CD4-positive, CD25-positive, alpha-beta regulatory T cell (primary cell): ENCODE measurements around the gene OR10J5. TPM values are rescaled to one million over a fixed set of nuclear protein-coding genes. Genes with fewer than 3 reads are reported as not detected.
"Not testable (repeated sequence)": the region's sequence is repeated elsewhere in the genome, so short reads cannot be mapped to it uniquely, and the experiment has no call there.

ENCODE experiments used
- ATAC-seq, 2 donors: fragments of 150-1000 bp; cut with Tn5 transposase; one replicate each; pipeline ENCODE4 v1.10.0; 2021; ENCODE audit warnings: low read depth in 2 of 2, moderate number of reproducible peaks in 2 of 2, moderate library complexity in 1 of 2
- DNase-seq, 3 donors: peaks; one replicate each; pipeline versions ENCODE4 v3.0.0 to v3.0.0-alpha.2; 2012 to 2022; ENCODE audit warnings: mixed read lengths in 1 of 3
- H3K27ac ChIP-seq: one replicate; pipeline ENCODE4 v1.7.0; 2013; ENCODE audit warnings: mild to moderate bottlenecking, low read length; ENCODE audit not compliant: insufficient read depth, poor library complexity, severe bottlenecking
- H3K27me3 ChIP-seq: one replicate; pipeline ENCODE4 v1.7.0; 2013; ENCODE audit warnings: low read length; ENCODE audit not compliant: control insufficient read depth, insufficient read depth
- H3K36me3 ChIP-seq: one replicate; pipeline ENCODE4 v1.7.0; 2013; ENCODE audit warnings: mild to moderate bottlenecking, low read length, moderate library complexity; ENCODE audit not compliant: control insufficient read depth, insufficient read depth
- H3K4me1 ChIP-seq: 2 replicates; pipeline ENCODE4 v1.7.0; 2013; ENCODE audit warnings: mild to moderate bottlenecking, low read length; ENCODE audit not compliant: insufficient read depth, control insufficient read depth, poor library complexity, severe bottlenecking
- H3K4me3 ChIP-seq: one replicate; pipeline ENCODE4 v1.7.0; 2013; ENCODE audit warnings: low read depth, mild to moderate bottlenecking, low read length, moderate library complexity
- H3K9me3 ChIP-seq, 2 experiments: 1 replicate in 1 of 2; 2 replicates in 1 of 2; pipeline ENCODE4 v1.7.0; 2013; ENCODE audit warnings: low read length in 2 of 2, mild to moderate bottlenecking in 1 of 2, moderate library complexity in 1 of 2; ENCODE audit not compliant: control insufficient read depth in 2 of 2
- H3K27ac Mint-ChIP-seq, 3 donors: one replicate each; pipeline ENCODE4 v1.8.0; 2020 to 2022; ENCODE audit warnings: mild to moderate bottlenecking in 3 of 3, mixed read lengths in 3 of 3, moderate library complexity in 2 of 3
- H3K27me3 Mint-ChIP-seq: one replicate; pipeline ENCODE4 v1.8.0; 2022; ENCODE audit warnings: mild to moderate bottlenecking, mixed read lengths
- H3K36me3 Mint-ChIP-seq: one replicate; pipeline ENCODE4 v1.8.0; 2020; ENCODE audit warnings: mixed read lengths
- H3K4me1 Mint-ChIP-seq, 4 donors: one replicate each; pipeline ENCODE4 v1.8.0; 2020 to 2022; ENCODE audit warnings: mixed read lengths in 4 of 4, mild to moderate bottlenecking in 1 of 4
- H3K4me3 Mint-ChIP-seq, 4 donors: one replicate each; pipeline ENCODE4 v1.8.0; 2020 to 2022; ENCODE audit warnings: mild to moderate bottlenecking in 4 of 4, mixed read lengths in 4 of 4, moderate library complexity in 3 of 4
- H3K9me3 Mint-ChIP-seq, 7 donors: one replicate each; pipeline ENCODE4 v1.8.0; 2020 to 2022; ENCODE audit warnings: mixed read lengths in 7 of 7, mild to moderate bottlenecking in 3 of 7, moderate library complexity in 2 of 7
- polyA plus RNA-seq, 4 donors: library from polyadenylated mRNA; unstranded; fragments of 300-500 nt; fragmentation: Illumina TruSeq; gene quantifications; one replicate each; pipeline ENCODE4 v1.2.3, GENCODE V29; 2021
- total RNA-seq: library from RNA; stranded (reverse); gene quantifications from one replicate; pipeline ENCODE4 v1.2.3, GENCODE V29; 2022

The OR10J5 gene
- total and polyA plus RNA-seq, 5 donors from 2014 or later, result not detected

DNA sequence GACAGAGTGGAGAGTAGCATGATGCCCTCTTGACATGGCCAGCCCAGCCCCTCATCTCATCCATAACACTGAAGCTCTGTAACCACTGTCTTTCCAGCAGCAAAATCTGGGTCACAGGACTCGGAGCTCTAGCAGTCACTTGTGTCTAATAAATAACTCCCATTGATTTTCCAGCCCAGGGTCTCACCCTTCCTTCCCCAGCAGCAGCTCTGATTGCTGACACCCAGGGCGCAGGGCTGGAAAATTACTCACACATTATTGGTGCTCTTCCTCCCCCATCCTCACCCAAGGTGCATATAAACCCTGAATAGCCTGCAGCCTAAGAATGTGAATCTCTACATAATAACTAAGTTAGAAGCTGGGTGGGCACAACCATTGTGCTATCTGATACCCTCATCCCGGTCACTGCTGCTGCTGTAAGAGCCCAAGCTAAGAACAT lies 21.1 kb upstream of the OR10J5 start:
- H3K27ac Mint-ChIP-seq, result no peak overlapping the region
- H3K4me1 Mint-ChIP-seq, result no peaks in the 10 kb centered on the region
- Histone ChIP-seq H3K9me3 (no peaks in the 10 kb centered on the region), H3K4me3 (no peak overlapping the region), H3K27me3 (peaks cover 3% of the 10 kb centered on the region), H3K36me3 (no peaks in the 10 kb centered on the region), H3K27ac (no peak overlapping the region), H3K4me1 (no peaks in the 10 kb centered on the region)
- H3K9me3 Mint-ChIP-seq, result peaks cover 0 to 5% (median 0%) of the 10 kb centered on the region in 7 donors
- H3K36me3 Mint-ChIP-seq, result no peaks in the 10 kb centered on the region
- no peak for DNase-seq
- H3K4me3 Mint-ChIP-seq, result no peak overlapping the region
- H3K27me3 Mint-ChIP-seq, result no peaks in the 10 kb centered on the region
- no peak for ATAC-seq

DNA sequence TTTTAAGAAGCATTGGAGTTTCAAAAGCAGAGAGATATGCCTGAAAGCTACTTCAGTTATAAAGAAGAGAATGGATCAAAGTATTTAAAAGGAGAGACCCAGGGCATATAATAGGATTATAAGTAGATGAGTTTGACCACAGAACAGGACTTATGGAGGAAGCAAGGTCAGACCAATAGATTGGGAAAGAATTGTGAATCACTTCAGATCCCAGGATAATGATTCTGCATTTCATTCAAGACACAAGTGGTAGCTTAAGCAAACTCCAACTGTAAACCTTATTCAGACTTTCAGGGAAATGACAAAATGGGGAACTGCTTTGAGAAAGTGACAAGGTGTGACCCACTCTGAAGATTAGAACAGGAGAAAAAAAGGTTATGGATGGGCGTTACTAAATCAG lies 18.9 kb upstream of the OR10J5 start:
- Mint-ChIP-seq H3K36me3 (no peaks in the 10 kb centered on the region), H3K9me3 (peaks cover 0 to 5% (median 0%) of the 10 kb centered on the region in 7 donors), H3K27ac (no peak overlapping the region), H3K27me3 (no peaks in the 10 kb centered on the region), H3K4me3 (no peak overlapping the region), H3K4me1 (no peaks in the 10 kb centered on the region)
- no peak for ATAC-seq
- Histone ChIP-seq H3K27ac (no peak overlapping the region), H3K9me3 (no peaks in the 10 kb centered on the region), H3K27me3 (no peaks in the 10 kb centered on the region), H3K4me3 (no peak overlapping the region), H3K36me3 (no peaks in the 10 kb centered on the region), H3K4me1 (no peaks in the 10 kb centered on the region)
- no peak for DNase-seq

GRCh38 chr1:159554261-159554660 lies 18.5 kb upstream of the OR10J5 start:
- Histone ChIP-seq H3K27ac (no peak overlapping the region), H3K9me3 (no peaks in the 10 kb centered on the region), H3K36me3 (no peaks in the 10 kb centered on the region), H3K27me3 (no peaks in the 10 kb centered on the region), H3K4me1 (no peaks in the 10 kb centered on the region), H3K4me3 (no peak overlapping the region)
- H3K36me3 Mint-ChIP-seq, result no peaks in the 10 kb centered on the region
- ATAC-seq, result no peak
- H3K27ac Mint-ChIP-seq, result no peak overlapping the region
- peaks cover 0 to 5% (median 0%) of the 10 kb centered on the region in 7 donors for H3K9me3 Mint-ChIP-seq
- H3K27me3 Mint-ChIP-seq, result no peaks in the 10 kb centered on the region
- no peaks in the 10 kb centered on the region for H3K4me1 Mint-ChIP-seq
- DNase-seq, result no peak
- no peak overlapping the region for H3K4me3 Mint-ChIP-seq

DNA sequence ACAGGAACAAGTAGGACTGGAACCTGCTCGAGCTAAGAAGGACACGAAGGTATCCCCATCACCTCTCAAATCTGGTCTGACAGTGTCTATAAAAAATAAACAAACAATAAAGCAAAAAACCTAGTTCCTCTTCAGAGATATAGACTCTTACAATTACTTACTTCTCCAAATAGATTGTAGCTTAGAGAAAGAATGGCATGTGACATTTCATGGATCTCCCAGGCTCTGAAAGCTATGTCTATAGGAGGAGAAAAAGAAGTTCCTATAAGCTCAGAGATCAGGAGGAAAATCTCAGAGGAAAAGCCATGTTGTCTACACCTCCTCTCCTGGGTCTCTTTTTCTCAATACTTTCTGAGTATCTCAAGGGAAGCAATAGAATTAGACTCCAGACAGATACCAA lies 12.3 kb upstream of the OR10J5 start:
- H3K4me1 ChIP-seq, result no peaks in the 10 kb centered on the region
- H3K4me3 ChIP-seq, result no peak overlapping the region
- H3K27ac Mint-ChIP-seq, result no peak overlapping the region
- peaks cover 0 to 4% (median 0%) of the 10 kb centered on the region in 7 donors for H3K9me3 Mint-ChIP-seq
- H3K9me3 ChIP-seq, result no peaks in the 10 kb centered on the region
- ATAC-seq (no peak), DNase-seq (no peak)
- no peaks in the 10 kb centered on the region for H3K27me3 ChIP-seq
- H3K4me1 Mint-ChIP-seq, result no peaks in the 10 kb centered on the region
- H3K36me3 Mint-ChIP-seq, result no peaks in the 10 kb centered on the region
- H3K27ac ChIP-seq, result no peak overlapping the region
- no peaks in the 10 kb centered on the region for H3K36me3 ChIP-seq
- peaks cover 8% of the 10 kb centered on the region for H3K27me3 Mint-ChIP-seq
- H3K4me3 Mint-ChIP-seq, result no peak overlapping the region

DNA sequence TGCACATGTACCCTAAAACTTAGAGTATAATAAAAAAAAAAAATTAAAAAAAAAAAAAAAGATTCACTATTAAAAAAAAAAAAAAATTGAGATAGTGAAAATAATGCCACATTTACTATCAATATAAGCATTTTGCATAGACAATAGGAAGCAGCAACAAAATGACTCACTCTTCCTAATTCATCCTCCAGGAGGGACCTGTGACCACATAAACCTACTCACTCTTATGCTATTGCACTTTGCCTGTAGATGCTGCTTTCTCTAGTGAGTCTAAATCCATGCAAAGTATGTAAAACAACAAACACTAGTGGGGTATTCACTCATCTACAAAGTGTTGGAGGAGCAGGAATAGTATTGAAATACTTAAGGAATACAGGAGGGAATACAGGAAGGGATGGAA lies 2.9 kb downstream of the OR10J5 start:
- Mint-ChIP-seq H3K36me3 (no peaks in the 10 kb centered on the region), H3K4me1 (no peaks in the 10 kb centered on the region), H3K27ac (no peak overlapping the region), H3K4me3 (no peak overlapping the region), H3K9me3 (peaks cover 0 to 5% (median 2%) of the 10 kb centered on the region in 7 donors), H3K27me3 (peaks cover 11% of the 10 kb centered on the region)
- no peak overlapping the region for H3K4me3 ChIP-seq
- H3K27me3 ChIP-seq, result peaks cover 4% of the 10 kb centered on the region
- H3K4me1 ChIP-seq, result no peaks in the 10 kb centered on the region
- peaks cover 2 to 5% of the 10 kb centered on the region in 2 experiments for H3K9me3 ChIP-seq
- no peak overlapping the region for H3K27ac ChIP-seq
- DNase-seq (no peak), ATAC-seq (no peak)
- H3K36me3 ChIP-seq, result no peaks in the 10 kb centered on the region

DNA sequence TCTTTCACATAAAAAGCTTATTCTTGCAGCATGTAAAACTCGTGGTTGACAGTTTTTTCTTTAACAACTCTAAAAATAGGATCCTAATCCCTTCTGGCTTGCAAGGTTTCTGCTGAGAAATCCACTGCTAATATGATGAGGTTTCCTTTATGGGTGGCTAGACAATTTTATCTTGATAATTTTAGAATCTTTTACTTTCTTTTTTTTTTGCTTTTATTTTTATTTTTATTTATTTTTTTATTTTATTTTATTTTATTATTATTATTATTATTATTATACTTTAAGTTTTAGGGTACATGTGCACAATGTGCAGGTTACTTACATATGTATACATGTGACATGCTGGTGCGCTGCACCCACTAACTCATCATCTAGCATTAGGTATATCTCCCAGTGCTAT lies 11.0 kb downstream of the OR10J5 start:
- not testable (repeated sequence) for H3K4me1 ChIP-seq, H3K27me3 ChIP-seq, H3K27me3 Mint-ChIP-seq, H3K4me3 Mint-ChIP-seq, DNase-seq, H3K4me1 Mint-ChIP-seq, ATAC-seq, H3K36me3 Mint-ChIP-seq, H3K4me3 ChIP-seq, H3K27ac Mint-ChIP-seq, H3K36me3 ChIP-seq, H3K27ac ChIP-seq
- peaks cover 5 to 12% of the 10 kb centered on the region in 2 experiments for H3K9me3 ChIP-seq
- peaks cover 0 to 15% (median 4%) of the 10 kb centered on the region in 7 donors for H3K9me3 Mint-ChIP-seq

DNA sequence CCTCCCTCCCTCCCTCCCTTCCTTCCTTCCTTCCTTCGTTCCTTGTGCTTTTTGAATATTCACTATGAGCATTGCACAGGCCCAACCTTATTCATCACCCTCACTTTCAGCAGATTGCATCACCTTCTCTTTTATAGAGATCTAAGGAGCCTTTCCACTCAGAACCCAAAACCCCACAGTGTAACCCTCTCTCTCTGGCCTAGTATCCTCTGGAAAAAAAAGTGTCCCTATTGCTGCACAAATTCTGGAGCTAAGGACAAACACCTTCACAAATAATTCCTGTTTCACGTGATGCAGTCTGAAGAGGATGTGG lies 25.6 kb downstream of the OR10J5 start:
- Mint-ChIP-seq H3K4me1 (no peaks in the 10 kb centered on the region), H3K27me3 (no peaks in the 10 kb centered on the region), H3K27ac (no peak overlapping the region), H3K36me3 (no peaks in the 10 kb centered on the region), H3K4me3 (no peak overlapping the region), H3K9me3 (peaks cover 0 to 17% (median 5%) of the 10 kb centered on the region in 7 donors)
- ATAC-seq, result no peak
- Histone ChIP-seq H3K27me3 (no peaks in the 10 kb centered on the region), H3K27ac (no peak overlapping the region), H3K9me3 (peaks cover 2 to 8% of the 10 kb centered on the region in 2 experiments), H3K4me3 (no peak overlapping the region), H3K4me1 (no peaks in the 10 kb centered on the region), H3K36me3 (no peaks in the 10 kb centered on the region)
- no peak for DNase-seq

DNA sequence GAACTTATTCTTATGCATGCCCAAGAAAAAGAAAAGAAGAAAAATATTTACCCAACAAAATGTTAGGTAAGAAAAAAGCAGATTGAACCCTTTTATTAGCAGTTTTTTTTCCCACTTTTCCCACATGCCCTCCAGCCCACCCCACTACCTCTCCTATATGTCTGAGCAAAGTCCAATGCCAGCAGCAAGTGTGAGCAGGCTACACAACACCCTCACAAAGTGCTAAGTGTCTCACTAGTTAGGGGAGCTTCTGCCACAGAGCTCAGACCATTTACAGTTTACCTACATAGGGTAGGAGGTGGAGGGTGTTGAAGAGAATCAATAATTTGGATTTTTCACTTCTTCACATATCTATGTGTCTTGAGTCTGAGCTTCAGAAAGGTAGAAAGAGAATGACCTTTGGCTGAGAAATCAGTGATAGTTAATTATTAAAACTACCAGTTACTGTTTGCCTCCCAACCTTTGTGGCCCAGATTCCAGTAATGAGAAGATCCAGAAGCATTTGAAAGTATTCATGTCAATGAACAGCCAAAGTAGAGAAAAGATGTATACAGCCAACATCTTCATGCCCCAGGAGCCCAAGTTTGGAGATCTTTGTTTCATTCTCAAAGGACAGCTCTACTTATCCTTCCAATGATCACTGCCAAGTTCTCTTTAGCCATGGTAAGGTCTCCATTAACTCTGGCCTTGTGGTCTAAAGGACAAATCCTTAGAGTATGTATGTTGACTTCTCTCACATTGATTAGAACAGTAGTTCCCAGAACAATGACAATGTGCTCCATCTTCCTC lies 26.2 kb downstream of the OR10J5 start:
- H3K4me1 Mint-ChIP-seq, result no peaks in the 10 kb centered on the region
- ATAC-seq (no peak), DNase-seq (no peak)
- H3K36me3 ChIP-seq, result no peaks in the 10 kb centered on the region
- H3K27me3 Mint-ChIP-seq, result no peaks in the 10 kb centered on the region
- no peak overlapping the region for H3K4me3 Mint-ChIP-seq
- H3K4me3 ChIP-seq, result no peak overlapping the region
- peaks cover 0 to 17% (median 5%) of the 10 kb centered on the region in 7 donors for H3K9me3 Mint-ChIP-seq
- no peak overlapping the region for H3K27ac ChIP-seq
- no peak overlapping the region for H3K27ac Mint-ChIP-seq
- H3K9me3 ChIP-seq, result peaks cover 2 to 8% of the 10 kb centered on the region in 2 experiments
- H3K27me3 ChIP-seq, result no peaks in the 10 kb centered on the region
- H3K36me3 Mint-ChIP-seq, result no peaks in the 10 kb centered on the region
- H3K4me1 ChIP-seq, result no peaks in the 10 kb centered on the region
